HepG2 (cell line): Measurements from ENCODE around the gene APRT. TPM values are rescaled to one million over a fixed set of nuclear protein-coding genes. Genes with fewer than 3 reads are reported as not detected.
A peak's percentile ranks its signal among the peaks of the same experiment; 100 is the strongest.

Experiments
- NR2F1 ChIP-seq, 2 experiments: fragments of 450-650 bp in 1 of 2; formaldehyde crosslinking in 1 of 2; IDR thresholded peaks; 2 replicates each; pipeline versions ENCODE4 v1.5.0 to v1.6.1; 2016 to 2020; ENCODE audit warnings: mild to moderate bottlenecking in 1 of 2, missing compliant biosample characterization in 1 of 2, missing genetic modification reagents in 1 of 2, moderate library complexity in 1 of 2
- ZNF670 ChIP-seq: sonication (generic); formaldehyde crosslinking; IDR thresholded peaks from 2 replicates; pipeline ENCODE4 v1.8.0; 2022; ENCODE audit warnings: mild to moderate bottlenecking, missing genetic modification reagents, borderline replicate concordance
- ZNF746 ChIP-seq: sonication (generic); formaldehyde crosslinking; IDR thresholded peaks from 2 replicates; pipeline ENCODE4 v1.8.0; 2022; ENCODE audit warnings: mild to moderate bottlenecking, missing genetic modification reagents
- ZSCAN31 ChIP-seq: sonication (generic); formaldehyde crosslinking; IDR thresholded peaks from 2 replicates; pipeline ENCODE4 v1.5.0; 2020; ENCODE audit warnings: low read depth, mild to moderate bottlenecking, missing genetic modification reagents
- ZSCAN9 ChIP-seq: IDR thresholded peaks from 2 replicates; pipeline ENCODE4 v1.6.1; 2016; ENCODE audit warnings: borderline replicate concordance
- polyA plus RNA-seq, 8 experiments: library from polyadenylated mRNA; depleted of rRNA in 3 of 8; stranded (reverse) in 7 of 8; unstranded in 1 of 8; fragments of >200 nt; fragmentation: Illumina TruSeq in 4 of 8; extraction: Trizol in 4 of 8; gene quantifications; 2 replicates each; pipeline versions ENCODE4 v1.2.1 to v1.2.3, GENCODE V29; 2011 to 2016; ENCODE audit warnings: low read depth in 4 of 8, missing spikeins in 1 of 8, mixed read lengths in 1 of 8; ENCODE audit not compliant: insufficient read depth in 1 of 8
- total RNA-seq, 5 experiments: library from RNA; depleted of rRNA; stranded (reverse); fragments of >200 nt; fragmentation: Illumina TruSeq; extraction: Trizol; gene quantifications; 2 replicates each; pipeline ENCODE4 v1.2.3, GENCODE V29; 2016; ENCODE audit warnings: low read depth in 1 of 5
- TF ChIP-seq, protein P1 (sequence below): sonication (generic); formaldehyde crosslinking; IDR thresholded peaks from 2 replicates; pipeline ENCODE4 v1.5.0; 2020; ENCODE audit warnings: mild to moderate bottlenecking, missing genetic modification reagents
- TF ChIP-seq, protein P2 (sequence below): sonication (generic); formaldehyde crosslinking; IDR thresholded peaks from 2 replicates; pipeline ENCODE4 v1.4.0; 2020; ENCODE audit warnings: missing genetic modification reagents

APRT gene
- total and polyA plus RNA-seq, 2 of the 13 experiments (the other 11 are each of a cell fraction or from before 2014, with no cell fraction given) = 155 to 242 TPM

DNA sequence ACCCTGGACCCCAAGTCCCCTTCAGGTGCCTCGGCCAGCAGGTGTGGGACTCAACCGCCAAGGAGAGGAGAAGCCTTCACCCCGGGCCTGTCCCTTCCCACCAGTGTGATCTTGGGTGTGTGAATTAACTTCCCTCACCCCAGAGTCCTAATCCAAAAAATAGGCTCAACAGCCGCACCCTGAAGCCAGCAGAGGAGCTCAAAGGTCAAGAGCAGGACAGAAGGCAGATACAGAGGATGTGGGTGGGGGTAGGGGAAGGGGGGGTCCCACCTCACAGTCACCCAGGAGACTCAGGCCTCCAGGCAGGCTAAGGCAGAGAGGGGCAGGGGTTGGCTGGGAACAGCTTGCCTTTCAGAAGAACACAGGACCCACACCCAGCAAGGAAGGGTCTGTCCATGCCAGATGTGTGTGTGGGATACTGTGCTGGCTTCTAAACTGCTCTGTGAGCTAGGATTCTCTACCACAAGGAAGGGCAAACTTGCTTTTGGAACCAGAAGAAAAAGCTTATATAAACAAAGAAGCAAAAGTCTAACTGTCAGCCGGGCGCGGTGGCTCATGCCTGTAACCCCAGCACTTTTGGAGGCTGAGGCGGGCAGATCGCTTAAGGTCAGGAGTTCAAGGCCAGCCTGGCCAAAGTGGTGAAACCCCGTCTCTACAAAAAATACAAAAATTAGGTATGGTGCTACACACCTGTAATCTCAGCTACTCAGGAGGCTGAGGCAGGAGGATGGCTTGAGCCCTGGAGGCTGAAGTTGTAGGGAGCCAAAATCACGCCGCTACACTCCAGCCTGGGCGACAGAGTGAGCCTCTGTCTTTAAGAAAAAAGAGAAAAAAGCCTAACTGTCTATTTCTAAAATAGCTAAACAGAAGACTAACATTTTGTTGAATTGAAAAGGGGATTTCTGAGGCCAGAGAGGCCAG lies 31.3 kb downstream of the APRT start (continued):
- 0 out of 2 replicates have a peak, but pooled peaks have one; percentile 59 for TF ChIP-seq ZSCAN31 (CRISPR knock-in tag)
- TF ChIP-seq, protein P1, sequence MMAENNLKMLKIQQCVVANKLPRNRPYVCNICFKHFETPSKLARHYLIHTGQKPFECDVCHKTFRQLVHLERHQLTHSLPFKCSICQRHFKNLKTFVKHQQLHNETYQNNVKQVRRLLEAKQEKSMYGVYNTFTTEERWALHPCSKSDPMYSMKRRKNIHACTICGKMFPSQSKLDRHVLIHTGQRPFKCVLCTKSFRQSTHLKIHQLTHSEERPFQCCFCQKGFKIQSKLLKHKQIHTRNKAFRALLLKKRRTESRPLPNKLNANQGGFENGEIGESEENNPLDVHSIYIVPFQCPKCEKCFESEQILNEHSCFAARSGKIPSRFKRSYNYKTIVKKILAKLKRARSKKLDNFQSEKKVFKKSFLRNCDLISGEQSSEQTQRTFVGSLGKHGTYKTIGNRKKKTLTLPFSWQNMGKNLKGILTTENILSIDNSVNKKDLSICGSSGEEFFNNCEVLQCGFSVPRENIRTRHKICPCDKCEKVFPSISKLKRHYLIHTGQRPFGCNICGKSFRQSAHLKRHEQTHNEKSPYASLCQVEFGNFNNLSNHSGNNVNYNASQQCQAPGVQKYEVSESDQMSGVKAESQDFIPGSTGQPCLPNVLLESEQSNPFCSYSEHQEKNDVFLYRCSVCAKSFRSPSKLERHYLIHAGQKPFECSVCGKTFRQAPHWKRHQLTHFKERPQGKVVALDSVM = peak; percentile 94
- TF ChIP-seq NR2F1 (CRISPR knock-in tag; IDR thresholded peaks at IDR 0.05) = no peak; a peak in 1 of 4 replicates
- TF ChIP-seq, protein P2, sequence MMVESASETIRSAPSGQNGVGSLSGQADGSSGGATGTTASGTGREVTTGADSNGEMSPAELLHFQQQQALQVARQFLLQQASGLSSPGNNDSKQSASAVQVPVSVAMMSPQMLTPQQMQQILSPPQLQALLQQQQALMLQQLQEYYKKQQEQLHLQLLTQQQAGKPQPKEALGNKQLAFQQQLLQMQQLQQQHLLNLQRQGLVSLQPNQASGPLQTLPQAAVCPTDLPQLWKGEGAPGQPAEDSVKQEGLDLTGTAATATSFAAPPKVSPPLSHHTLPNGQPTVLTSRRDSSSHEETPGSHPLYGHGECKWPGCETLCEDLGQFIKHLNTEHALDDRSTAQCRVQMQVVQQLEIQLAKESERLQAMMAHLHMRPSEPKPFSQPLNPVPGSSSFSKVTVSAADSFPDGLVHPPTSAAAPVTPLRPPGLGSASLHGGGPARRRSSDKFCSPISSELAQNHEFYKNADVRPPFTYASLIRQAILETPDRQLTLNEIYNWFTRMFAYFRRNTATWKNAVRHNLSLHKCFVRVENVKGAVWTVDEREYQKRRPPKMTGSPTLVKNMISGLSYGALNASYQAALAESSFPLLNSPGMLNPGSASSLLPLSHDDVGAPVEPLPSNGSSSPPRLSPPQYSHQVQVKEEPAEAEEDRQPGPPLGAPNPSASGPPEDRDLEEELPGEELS (CRISPR knock-in tag) = no peak
- TF ChIP-seq ZSCAN9 (CRISPR knock-in tag) = no peak
- TF ChIP-seq ZNF746 = no peak
- 0 out of 2 replicates have a peak, but pooled peaks have one; percentile 34 for TF ChIP-seq ZNF670
- TF ChIP-seq, all 625 proteins: peak for 13
